ENCODE data around the gene YY2.
"Not testable (repeated sequence)": the region's sequence is repeated elsewhere in the genome, so short reads cannot be mapped to it uniquely, and the experiment has no call there.

YY2 gene

GRCh38 chrX:21855937-21856415, at the start of gene YY2:
Gene YY2 (plus strand): TSS chrX:21855987. CDS start chrX:21856485, 498 bp downstream.
- no peak for DNase-seq (ENCODE audit: low read depth in 2 of 2)

- no peak for DNase-seq (ENCODE audit: low read depth in 2 of 2)
Observed at GRCh38 chrX:21806691-21807090, 49.1 kb upstream of the YY2 start.

- no peak for DNase-seq (ENCODE audit: low read depth in 2 of 2)
Observed at GRCh38 chrX:21811832-21812231, 44.0 kb upstream of the YY2 start.

GRCh38 chrX:21812628-21813027, 43.2 kb upstream of the YY2 start:
- DNase-seq (ENCODE audit: low read depth in 2 of 2) = no peak

GRCh38 chrX:21813612-21814368, 42.0 kb upstream of the YY2 start:
- no peak for DNase-seq (ENCODE audit: low read depth in 2 of 2)

GRCh38 chrX:21816136-21816535, 39.7 kb upstream of the YY2 start:
- DNase-seq (ENCODE audit: low read depth in 2 of 2) = no peak

- not testable (repeated sequence) for DNase-seq (ENCODE audit: low read depth in 2 of 2)
Observed at GRCh38 chrX:21820170-21820569, 35.6 kb upstream of the YY2 start.

- DNase-seq (ENCODE audit: low read depth in 2 of 2) = no peak
Observed at GRCh38 chrX:21821875-21822274, 33.9 kb upstream of the YY2 start.

GRCh38 chrX:21831496-21831895, 24.3 kb upstream of the YY2 start:
- no peak for DNase-seq (ENCODE audit: low read depth in 2 of 2)

- DNase-seq (ENCODE audit: low read depth in 2 of 2) = no peak
Observed at GRCh38 chrX:21837056-21837455, 18.7 kb upstream of the YY2 start.

GRCh38 chrX:21838937-21839333, 16.9 kb upstream of the YY2 start:
- no peak for DNase-seq (ENCODE audit: low read depth in 2 of 2)

GRCh38 chrX:21839334-21840192, 16.2 kb upstream of the YY2 start, which contains the start of gene MBTPS2:
Gene MBTPS2 (plus strand): TSS chrX:21839617. CDS start chrX:21839735, 118 bp downstream.
- peak; percentile 59 to 69 for DNase-seq (ENCODE audit: low read depth in 2 of 2)

- DNase-seq (ENCODE audit: low read depth in 2 of 2) = no peak
Observed at GRCh38 chrX:21840193-21840545, 15.6 kb upstream of the YY2 start.

GRCh38 chrX:21843179-21843578, 12.6 kb upstream of the YY2 start:
- no peak for DNase-seq (ENCODE audit: low read depth in 2 of 2)

- no peak for DNase-seq (ENCODE audit: low read depth in 2 of 2)
Observed at GRCh38 chrX:21845096-21845495, 10.7 kb upstream of the YY2 start.

- no peak for DNase-seq (ENCODE audit: low read depth in 2 of 2)
Observed at GRCh38 chrX:21847342-21847741, 8.4 kb upstream of the YY2 start.

- DNase-seq (ENCODE audit: low read depth in 2 of 2) = no peak
Observed at GRCh38 chrX:21853578-21853977, 2.2 kb upstream of the YY2 start.

GRCh38 chrX:21856504-21856903, 717 bp downstream of the YY2 start:
- DNase-seq (ENCODE audit: low read depth in 2 of 2) = no peak

GRCh38 chrX:21863241-21863640, 7.5 kb downstream of the YY2 start:
- DNase-seq (ENCODE audit: low read depth in 2 of 2) = no peak

GRCh38 chrX:21865436-21865835, 9.6 kb downstream of the YY2 start:
- DNase-seq (ENCODE audit: low read depth in 2 of 2) = no peak

GRCh38 chrX:21870494-21870893, 14.7 kb downstream of the YY2 start:
- DNase-seq (ENCODE audit: low read depth in 2 of 2) = no peak

- DNase-seq (ENCODE audit: low read depth in 2 of 2) = no peak
Observed at GRCh38 chrX:21873063-21873775, 17.4 kb downstream of the YY2 start.

Measured in activated CD8-positive, alpha-beta memory T cell treated with anti-CD3 and anti-CD28 coated beads for 4 hours (primary cell).